ENCODE measurements around the gene TACC3.

The TACC3 gene

DNA sequence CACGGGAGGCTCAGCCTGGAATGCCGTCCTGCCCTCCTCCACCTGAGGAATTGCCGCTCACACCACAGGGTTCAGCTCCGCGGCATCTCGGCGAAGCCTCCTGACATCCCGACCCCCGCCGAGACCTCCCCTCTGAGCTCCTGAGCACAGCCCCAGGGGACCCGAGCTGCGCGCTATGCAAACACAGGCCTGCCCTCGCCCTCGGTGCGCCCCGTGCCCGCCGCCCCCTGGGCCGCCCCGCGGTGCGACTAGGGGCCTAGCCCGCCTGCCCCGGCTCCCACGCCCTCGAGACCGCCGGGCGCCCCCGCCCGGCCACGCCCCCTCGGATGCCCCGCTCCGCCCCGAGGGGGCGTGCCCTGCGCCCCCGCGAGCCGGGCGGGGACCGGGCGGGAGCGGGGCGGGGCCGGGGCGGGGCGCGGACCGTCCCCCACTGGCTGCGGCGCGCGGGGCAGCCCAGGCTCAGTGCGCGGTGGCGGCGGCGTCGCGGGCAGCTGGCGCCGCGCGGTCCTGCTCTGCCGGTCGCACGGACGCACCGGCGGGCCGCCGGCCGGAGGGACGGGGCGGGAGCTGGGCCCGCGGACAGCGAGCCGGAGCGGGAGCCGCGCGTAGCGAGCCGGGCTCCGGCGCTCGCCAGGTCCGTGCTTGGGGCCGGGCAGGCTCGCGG, 71.6 kb downstream of the TACC3 start, which contains the start of gene FGFR3:
Gene FGFR3 (plus strand): TSS at position 462 of the 664 bp plus-strand sequence. CDS start 642 bp downstream, outside the sequence.
- DNase-seq (ENCODE audit: low read depth in 2 of 2), result peak in 1 of 2 donors; percentile 17

- peak; percentile 23 to 35 for DNase-seq (ENCODE audit: low read depth in 2 of 2)
Observed at GRCh38 chr4:1793496-1793840, 72.1 kb downstream of the TACC3 start.

DNA sequence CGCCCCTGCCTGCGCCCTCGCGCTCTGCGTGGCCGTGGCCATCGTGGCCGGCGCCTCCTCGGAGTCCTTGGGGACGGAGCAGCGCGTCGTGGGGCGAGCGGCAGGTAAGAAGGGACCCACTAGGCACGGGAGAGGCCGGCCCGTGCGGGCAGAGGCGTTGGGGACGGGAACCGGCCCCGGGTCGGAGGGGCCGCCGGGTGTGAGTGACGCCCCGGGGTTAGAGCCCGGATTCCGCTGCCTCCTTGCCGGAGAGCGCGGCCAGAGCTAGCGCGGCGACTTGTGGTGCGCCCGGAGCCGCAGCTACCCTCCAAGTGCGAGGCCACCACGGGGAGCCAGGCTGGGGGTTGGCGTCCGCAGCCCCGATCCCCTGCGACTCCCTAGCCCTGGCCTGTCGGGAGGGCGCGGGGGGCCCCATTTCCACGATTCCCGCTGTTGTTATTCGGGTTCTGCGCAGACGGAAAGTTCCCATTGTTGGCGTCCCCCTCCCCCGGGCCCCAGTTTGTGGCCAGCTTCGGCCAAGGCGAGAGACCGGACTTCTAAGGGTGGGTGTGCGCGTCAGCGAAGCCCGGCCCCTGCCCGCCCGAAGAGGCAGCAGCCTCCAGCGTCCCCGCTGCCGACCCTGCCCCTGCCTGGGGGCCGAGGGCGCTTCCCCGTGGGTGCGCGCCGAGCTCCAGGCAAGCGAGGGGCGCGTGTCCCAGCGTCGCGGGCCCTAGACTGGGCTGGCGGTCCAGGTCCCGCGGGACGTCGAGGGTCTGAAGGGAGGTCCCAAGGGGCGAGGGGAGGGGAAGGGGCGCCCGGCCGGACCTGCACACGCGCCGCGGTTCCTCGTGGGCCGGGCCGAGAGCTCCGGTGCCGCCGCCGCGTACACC, 72.9 kb downstream of the TACC3 start:
- DNase-seq (ENCODE audit: low read depth in 2 of 2), result no peak

Measured in stimulated activated CD4-positive, alpha-beta T cell treated with anti-CD3 and anti-CD28 coated beads, Interleukin-4, amount 100 ng/mL, for 48 hours (primary cell).